HEK293 (cell line): Measurements from ENCODE around the gene DGUOK.

Source experiments
- CTCF ChIA-PET: fragments of 350-600 bp; formaldehyde crosslinking; extraction: SDS; loops from one replicate; lab custom pipeline; 2021; ENCODE audit warnings: antibody characterized with exemption; lab: Yijun Ruan, JAX
- POLR2A ChIA-PET: fragments of 300-600 bp; formaldehyde crosslinking; extraction: SDS; loops from one replicate; lab custom pipeline; 2020; ENCODE audit warnings: antibody characterized with exemption, inconsistent platforms; lab: Yijun Ruan, JAX
- H3K27ac ChIP-seq: fragments of 200-500 bp; sonication (Bioruptor generic); 2 replicates; pipeline ENCODE4 v1.5.1; 2014; ENCODE audit warnings: low read depth, low read length, control low read depth, inconsistent platforms; ENCODE audit errors: extremely low read depth
- H3K36me3 ChIP-seq, 2 experiments: fragments of 200-500 bp in 1 of 2; sonication (Bioruptor generic) in 1 of 2; 1 replicate in 1 of 2; 2 replicates in 1 of 2; pipeline ENCODE4 v1.5.1; 2014 to 2017; ENCODE audit warnings: inconsistent platforms in 2 of 2, low read length in 2 of 2; ENCODE audit not compliant: control insufficient read depth in 2 of 2, insufficient read depth in 1 of 2
- H3K4me1 ChIP-seq: fragments of 200-500 bp; sonication (Bioruptor generic); 2 replicates; pipeline ENCODE4 v1.5.1; 2014; ENCODE audit warnings: mild to moderate bottlenecking, low read length, inconsistent platforms; ENCODE audit not compliant: control insufficient read depth, insufficient read depth
- H3K4me3 ChIP-seq: 2 replicates; pipeline ENCODE4 v1.5.1; 2011; ENCODE audit warnings: low read depth, mild to moderate bottlenecking, control low read depth, low read length, moderate library complexity
- H3K9me3 ChIP-seq: fragments of 200-500 bp; sonication (Bioruptor generic); 2 replicates; pipeline ENCODE4 v1.5.1; 2014; ENCODE audit warnings: low read depth, low read length, inconsistent platforms; ENCODE audit not compliant: control insufficient read depth, insufficient read depth
- BCL11A ChIP-seq: fragments of 450-650 bp; formaldehyde crosslinking; IDR thresholded peaks from 2 replicates; pipeline ENCODE4 v1.5.1; 2016; ENCODE audit warnings: low read depth, missing biosample characterization, missing genetic modification characterization
- FEZF1 ChIP-seq: fragments of 450-650 bp; formaldehyde crosslinking; IDR thresholded peaks from 2 replicates; pipeline ENCODE4 v1.5.1; 2016; ENCODE audit warnings: missing biosample characterization, missing genetic modification characterization
- GLIS1 ChIP-seq: fragments of 450-650 bp; formaldehyde crosslinking; IDR thresholded peaks from 2 replicates; pipeline ENCODE4 v1.5.1; 2016; ENCODE audit warnings: missing biosample characterization, missing genetic modification characterization
- GLIS2 ChIP-seq: fragments of 450-650 bp; formaldehyde crosslinking; IDR thresholded peaks from 2 replicates; pipeline ENCODE4 v1.5.1; 2016; ENCODE audit warnings: missing biosample characterization, missing genetic modification characterization
- HOXD13 ChIP-seq: sonication (generic); formaldehyde crosslinking; IDR thresholded peaks from 2 replicates; pipeline ENCODE4 v1.8.0; 2022; ENCODE audit warnings: missing genetic modification reagents, borderline replicate concordance
- KLF16 ChIP-seq: fragments of 450-650 bp; formaldehyde crosslinking; IDR thresholded peaks from 2 replicates; pipeline ENCODE4 v1.5.1; 2017; ENCODE audit warnings: missing biosample characterization, missing genetic modification characterization
- OSR2 ChIP-seq: fragments of 450-650 bp; formaldehyde crosslinking; IDR thresholded peaks from 2 replicates; pipeline ENCODE4 v1.5.1; 2016; ENCODE audit warnings: missing biosample characterization, missing genetic modification characterization
- SP7 ChIP-seq: fragments of 450-650 bp; formaldehyde crosslinking; IDR thresholded peaks from 2 replicates; pipeline ENCODE4 v1.5.1; 2016; ENCODE audit warnings: missing biosample characterization, missing genetic modification characterization
- WT1 ChIP-seq: fragments of 450-650 bp; formaldehyde crosslinking; IDR thresholded peaks from 2 replicates; pipeline ENCODE4 v1.5.1; 2016; ENCODE audit warnings: missing biosample characterization, missing genetic modification characterization
- ZFHX2 ChIP-seq: fragments of 450-650 bp; formaldehyde crosslinking; conservative IDR thresholded peaks from 2 replicates; pipeline ENCODE4 v1.5.1; 2016; ENCODE audit warnings: missing biosample characterization, missing genetic modification characterization
- ZFP41 ChIP-seq: fragments of 450-650 bp; formaldehyde crosslinking; IDR thresholded peaks from 2 replicates; pipeline ENCODE4 v1.5.1; 2016; ENCODE audit warnings: missing biosample characterization, missing genetic modification characterization, borderline replicate concordance
- ZIC2 ChIP-seq: fragments of 450-650 bp; formaldehyde crosslinking; IDR thresholded peaks from 2 replicates; pipeline ENCODE4 v1.5.1; 2016; ENCODE audit warnings: missing biosample characterization, missing genetic modification characterization
- ZNF133 ChIP-seq: fragments of 450-650 bp; formaldehyde crosslinking; IDR thresholded peaks from 2 replicates; pipeline ENCODE4 v1.5.1; 2016; ENCODE audit warnings: missing biosample characterization, missing genetic modification characterization
- ZNF138 ChIP-seq: fragments of 450-650 bp; formaldehyde crosslinking; IDR thresholded peaks from 2 replicates; pipeline ENCODE4 v1.5.1; 2016; ENCODE audit warnings: missing biosample characterization, missing genetic modification characterization, borderline replicate concordance
- ZNF157 ChIP-seq: fragments of 450-650 bp; formaldehyde crosslinking; IDR thresholded peaks from 2 replicates; pipeline ENCODE4 v1.5.1; 2016; ENCODE audit warnings: missing biosample characterization, missing genetic modification characterization
- ZNF169 ChIP-seq: fragments of 450-650 bp; formaldehyde crosslinking; IDR thresholded peaks from 2 replicates; pipeline ENCODE4 v1.5.1; 2016; ENCODE audit warnings: missing biosample characterization, missing genetic modification characterization
- ZNF24 ChIP-seq: fragments of 450-650 bp; formaldehyde crosslinking; IDR thresholded peaks from 2 replicates; pipeline ENCODE4 v1.5.1; 2016; ENCODE audit warnings: missing biosample characterization, missing genetic modification characterization
- ZNF341 ChIP-seq: fragments of 450-650 bp; formaldehyde crosslinking; IDR thresholded peaks from 2 replicates; pipeline ENCODE4; 2016; ENCODE audit warnings: low read depth, missing biosample characterization, missing genetic modification characterization
- ZNF354C ChIP-seq: fragments of 450-650 bp; formaldehyde crosslinking; IDR thresholded peaks from 2 replicates; pipeline ENCODE4 v1.5.1; 2016; ENCODE audit warnings: missing biosample characterization, missing genetic modification characterization, low read depth, borderline replicate concordance
- ZNF366 ChIP-seq: fragments of 450-650 bp; formaldehyde crosslinking; conservative IDR thresholded peaks from 2 replicates; pipeline ENCODE4 v1.5.1; 2016; ENCODE audit warnings: missing biosample characterization, missing genetic modification characterization
- ZNF391 ChIP-seq: fragments of 450-650 bp; formaldehyde crosslinking; IDR thresholded peaks from 2 replicates; pipeline ENCODE4 v1.5.1; 2016; ENCODE audit warnings: low read depth, missing biosample characterization, missing genetic modification characterization, borderline replicate concordance
- ZNF426 ChIP-seq: fragments of 450-650 bp; formaldehyde crosslinking; IDR thresholded peaks from 2 replicates; pipeline ENCODE4 v1.5.1; 2017; ENCODE audit warnings: missing biosample characterization, missing genetic modification characterization, mild to moderate bottlenecking, inconsistent platforms, moderate library complexity
- ZNF548 ChIP-seq: fragments of 450-650 bp; formaldehyde crosslinking; IDR thresholded peaks from 2 replicates; pipeline ENCODE4 v1.5.1; 2016; ENCODE audit warnings: missing biosample characterization, missing genetic modification characterization
- ZNF596 ChIP-seq: fragments of 450-650 bp; IDR thresholded peaks from 2 replicates; pipeline ENCODE4 v1.5.0; 2018; ENCODE audit warnings: missing biosample characterization, mild to moderate bottlenecking, missing genetic modification characterization, moderate library complexity
- ZNF624 ChIP-seq: fragments of 450-650 bp; formaldehyde crosslinking; IDR thresholded peaks from 2 replicates; pipeline ENCODE4 v1.5.1; 2017; ENCODE audit warnings: missing biosample characterization, missing genetic modification characterization
- ZNF837 ChIP-seq: fragments of 450-650 bp; formaldehyde crosslinking; IDR thresholded peaks from 2 replicates; pipeline ENCODE4 v1.5.1; 2016; ENCODE audit warnings: missing biosample characterization, missing genetic modification characterization
- ZSCAN18 ChIP-seq: fragments of 450-650 bp; formaldehyde crosslinking; IDR thresholded peaks from 2 replicates; pipeline ENCODE4 v1.5.1; 2016; ENCODE audit warnings: missing biosample characterization, missing genetic modification characterization
- TF ChIP-seq, protein P1 (sequence below): IDR thresholded peaks from 2 replicates; pipeline ENCODE4 v1.6.1; 2011; ENCODE audit warnings: mild to moderate bottlenecking, low read depth, low read length, borderline replicate concordance
- TF ChIP-seq, protein P2 (sequence below): fragments of 450-650 bp; formaldehyde crosslinking; IDR thresholded peaks from 2 replicates; pipeline ENCODE4 v1.5.1; 2016; ENCODE audit warnings: missing biosample characterization, missing genetic modification characterization, borderline replicate concordance
- TF ChIP-seq, protein P3 (sequence below): fragments of 450-650 bp; formaldehyde crosslinking; IDR thresholded peaks from 2 replicates; pipeline ENCODE4 v1.5.1; 2017; ENCODE audit warnings: missing biosample characterization, missing genetic modification characterization

Gene DGUOK

GRCh38 chr2:74000666-74001065 is 74.0 kb downstream of the DGUOK start:
- ChIA-PET POLR2A (interaction anchor here (0.5 to 0.9 kb wide), 2 partner anchors 9 kb away, joined by 3 to 5 read pairs; no protein-coding TSS in a partner anchor), CTCF (interaction anchor here (0.8 to 1.5 kb wide), 6 partner anchors 9 to 177 kb away, joined by 3 to 8 read pairs (median 4); partner anchors contain the start of genes BOLA3 and STAMBP)
- H3K4me3 ChIP-seq = no peak overlapping the region
- peaks cover 28% of the 10 kb centered on the region for H3K4me1 ChIP-seq
- H3K9me3 ChIP-seq = no peaks in the 10 kb centered on the region
- no peak for TF ChIP-seq WT1 (tag by site-specific recombination)
- TF ChIP-seq, protein P1, sequence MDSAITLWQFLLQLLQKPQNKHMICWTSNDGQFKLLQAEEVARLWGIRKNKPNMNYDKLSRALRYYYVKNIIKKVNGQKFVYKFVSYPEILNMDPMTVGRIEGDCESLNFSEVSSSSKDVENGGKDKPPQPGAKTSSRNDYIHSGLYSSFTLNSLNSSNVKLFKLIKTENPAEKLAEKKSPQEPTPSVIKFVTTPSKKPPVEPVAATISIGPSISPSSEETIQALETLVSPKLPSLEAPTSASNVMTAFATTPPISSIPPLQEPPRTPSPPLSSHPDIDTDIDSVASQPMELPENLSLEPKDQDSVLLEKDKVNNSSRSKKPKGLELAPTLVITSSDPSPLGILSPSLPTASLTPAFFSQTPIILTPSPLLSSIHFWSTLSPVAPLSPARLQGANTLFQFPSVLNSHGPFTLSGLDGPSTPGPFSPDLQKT = no peak
- TF ChIP-seq BCL11A (tag by site-specific recombination) = no peak
- no peak for TF ChIP-seq ZNF24 (tag by site-specific recombination)
- TF ChIP-seq ZNF341 = no peak
- TF ChIP-seq, all 188 proteins: peak for 0
- no peak overlapping the region for H3K27ac ChIP-seq
- H3K36me3 ChIP-seq = peaks cover 0 to 5% of the 10 kb centered on the region in 2 experiments; a peak in 1 of 3 replicates

DNA sequence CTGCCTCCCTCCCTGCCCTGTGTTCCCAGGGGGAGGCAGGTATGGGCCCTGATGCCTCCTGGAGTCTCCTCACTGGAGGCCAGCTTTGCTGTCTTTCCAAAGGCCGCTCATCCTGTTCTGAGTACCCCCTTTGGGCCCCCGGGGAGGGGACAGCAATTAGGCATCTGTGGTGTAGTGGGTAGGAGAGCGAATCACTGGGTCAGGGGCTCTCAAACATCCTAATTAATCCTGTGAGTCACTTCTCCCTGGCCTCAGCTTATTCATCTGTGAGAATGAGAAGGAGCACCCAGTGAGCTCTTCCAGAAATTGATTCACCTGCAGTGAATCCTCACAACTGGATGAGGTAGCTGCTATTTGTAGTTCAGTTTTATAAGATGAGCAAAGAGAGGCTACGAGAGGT is 74.4 kb downstream of the DGUOK start:
- H3K27ac ChIP-seq = no peak overlapping the region
- CTCF ChIA-PET = interaction anchor here (1.0 to 1.5 kb wide), 4 partner anchors 19 to 173 kb away, joined by 3 to 8 read pairs (median 4); partner anchors contain the start of genes BOLA3 and STAMBP
- no peaks in the 10 kb centered on the region for H3K9me3 ChIP-seq
- peaks cover 28% of the 10 kb centered on the region for H3K4me1 ChIP-seq
- H3K4me3 ChIP-seq = no peak overlapping the region
- peaks cover 0 to 8% of the 10 kb centered on the region in 2 experiments; a peak in 1 of 3 replicates for H3K36me3 ChIP-seq
- POLR2A ChIA-PET = no interaction called here
- TF ChIP-seq ZNF837 (tag by site-specific recombination) (no peak), ZFP41 (tag by site-specific recombination) (no peak), SP7 (tag by site-specific recombination) (peak; percentile 66; the same call in 1 of the 2 replicates), KLF16 (tag by site-specific recombination) (no peak), ZNF138 (no peak), OSR2 (tag by site-specific recombination) (no peak), ZNF548 (no peak), ZSCAN18 (no peak), GLIS2 (tag by site-specific recombination) (peak; percentile 24; the same call in 1 of the 2 replicates), ZNF157 (tag by site-specific recombination) (no peak), ZNF391 (tag by site-specific recombination) (no peak), ZNF366 (0 out of 2 replicates have a peak, but pooled peaks have one; percentile 9), ZNF596 (tag by site-specific recombination) (no peak), FEZF1 (tag by site-specific recombination) (no peak), HOXD13 (no peak), ZIC2 (tag by site-specific recombination) (peak; percentile 24; the same call in 1 of the 2 replicates), GLIS1 (peak; percentile 96), ZNF354C (tag by site-specific recombination) (no peak), ZFHX2 (no peak), ZNF624 (no peak), ZNF133 (tag by site-specific recombination) (no peak), ZNF426 (tag by site-specific recombination) (no peak), ZNF169 (tag by site-specific recombination) (no peak)
- TF ChIP-seq, protein P2, sequence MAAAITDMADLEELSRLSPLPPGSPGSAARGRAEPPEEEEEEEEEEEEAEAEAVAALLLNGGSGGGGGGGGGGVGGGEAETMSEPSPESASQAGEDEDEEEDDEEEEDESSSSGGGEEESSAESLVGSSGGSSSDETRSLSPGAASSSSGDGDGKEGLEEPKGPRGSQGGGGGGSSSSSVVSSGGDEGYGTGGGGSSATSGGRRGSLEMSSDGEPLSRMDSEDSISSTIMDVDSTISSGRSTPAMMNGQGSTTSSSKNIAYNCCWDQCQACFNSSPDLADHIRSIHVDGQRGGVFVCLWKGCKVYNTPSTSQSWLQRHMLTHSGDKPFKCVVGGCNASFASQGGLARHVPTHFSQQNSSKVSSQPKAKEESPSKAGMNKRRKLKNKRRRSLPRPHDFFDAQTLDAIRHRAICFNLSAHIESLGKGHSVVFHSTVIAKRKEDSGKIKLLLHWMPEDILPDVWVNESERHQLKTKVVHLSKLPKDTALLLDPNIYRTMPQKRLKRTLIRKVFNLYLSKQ = no peak
- TF ChIP-seq, protein P1 = no peak
- TF ChIP-seq, protein P3, sequence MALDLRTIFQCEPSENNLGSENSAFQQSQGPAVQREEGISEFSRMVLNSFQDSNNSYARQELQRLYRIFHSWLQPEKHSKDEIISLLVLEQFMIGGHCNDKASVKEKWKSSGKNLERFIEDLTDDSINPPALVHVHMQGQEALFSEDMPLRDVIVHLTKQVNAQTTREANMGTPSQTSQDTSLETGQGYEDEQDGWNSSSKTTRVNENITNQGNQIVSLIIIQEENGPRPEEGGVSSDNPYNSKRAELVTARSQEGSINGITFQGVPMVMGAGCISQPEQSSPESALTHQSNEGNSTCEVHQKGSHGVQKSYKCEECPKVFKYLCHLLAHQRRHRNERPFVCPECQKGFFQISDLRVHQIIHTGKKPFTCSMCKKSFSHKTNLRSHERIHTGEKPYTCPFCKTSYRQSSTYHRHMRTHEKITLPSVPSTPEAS (tag by site-specific recombination) = no peak
